Measurements from ENCODE around the gene MAP3K12.

MAP3K12 gene

DNA sequence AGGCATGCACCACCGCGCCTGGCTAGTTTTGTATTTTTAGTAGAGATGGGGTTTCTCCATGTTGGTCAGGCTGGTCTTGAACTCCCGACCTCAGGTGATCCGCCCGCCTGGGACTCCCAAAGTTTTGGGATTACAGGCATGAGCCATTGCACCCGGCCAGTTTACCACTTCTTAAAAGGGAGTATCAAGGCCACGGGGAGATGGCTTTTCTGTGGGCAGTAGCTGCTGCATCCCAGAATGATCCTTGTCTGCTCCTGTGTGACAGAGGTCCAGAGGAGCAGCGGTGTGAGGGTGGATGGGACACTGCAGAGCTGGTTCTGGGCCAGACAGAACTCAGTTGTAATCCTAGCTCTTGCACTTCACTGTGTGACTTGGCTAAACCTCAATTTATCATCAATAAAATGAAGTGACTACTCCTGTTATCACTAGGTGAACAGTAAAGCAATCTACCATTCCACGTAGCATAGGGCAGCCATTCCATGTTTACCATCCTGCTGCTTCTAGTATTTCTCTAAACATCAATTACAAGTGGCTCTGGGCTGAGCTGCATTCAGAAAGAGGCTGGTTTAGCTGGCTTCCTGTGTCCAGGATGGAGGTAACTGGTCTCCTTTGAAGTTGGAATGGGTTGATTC, 11.0 kb upstream of the MAP3K12 start:
- DNase-seq (ENCODE audit: low read depth in 3 of 3, low spot score in 1 of 3): no peak

DNA sequence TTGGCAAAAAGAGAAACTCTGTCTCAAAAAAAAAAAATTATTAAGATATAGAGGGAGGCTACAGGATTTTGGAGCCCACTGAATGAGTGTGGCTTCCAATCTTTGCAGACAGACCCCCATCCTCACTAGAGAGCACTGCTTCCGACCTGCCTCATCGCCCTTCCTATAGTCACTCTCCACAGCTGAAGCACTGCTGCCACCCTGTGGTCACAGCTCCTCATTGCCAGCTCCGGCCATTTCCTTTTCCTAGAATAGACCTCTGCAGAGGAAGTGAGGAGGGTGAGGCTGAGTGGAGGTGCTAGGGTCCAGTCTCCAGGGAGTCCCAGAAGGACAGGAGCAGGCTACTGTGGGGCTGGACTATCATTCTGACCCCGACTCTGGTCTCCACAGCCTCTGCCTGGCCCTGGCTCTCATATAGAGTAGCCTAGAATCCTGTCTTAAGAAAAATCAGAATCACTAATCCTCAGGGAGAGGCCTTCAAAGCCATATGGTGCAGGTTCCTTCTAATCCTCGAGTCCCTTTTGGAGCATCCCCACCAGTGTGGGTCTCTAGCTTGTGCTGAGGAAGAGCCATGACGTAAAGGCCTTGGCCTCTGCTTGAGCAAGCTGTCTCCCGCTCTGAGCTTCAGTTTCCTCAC, 9.4 kb upstream of the MAP3K12 start:
- peak; percentile 58 to 75 (median 64) for DNase-seq (ENCODE audit: low read depth in 3 of 3, low spot score in 1 of 3)

DNA sequence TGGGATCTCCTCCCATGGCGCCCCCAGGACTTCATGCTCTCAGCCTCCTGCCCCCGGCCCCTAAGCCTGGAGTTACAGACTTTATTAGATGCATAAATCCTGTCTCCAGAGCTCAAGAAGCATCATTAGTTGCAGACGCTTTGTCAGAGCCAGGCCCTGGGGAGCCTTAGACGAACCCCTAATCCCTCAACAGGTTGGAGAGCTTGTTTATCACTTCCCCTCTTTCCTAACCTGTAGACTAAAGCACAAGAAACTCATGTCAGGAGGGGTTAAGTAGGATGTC, 8.3 kb upstream of the MAP3K12 start:
- no peak for DNase-seq (ENCODE audit: low read depth in 3 of 3, low spot score in 1 of 3)

DNA sequence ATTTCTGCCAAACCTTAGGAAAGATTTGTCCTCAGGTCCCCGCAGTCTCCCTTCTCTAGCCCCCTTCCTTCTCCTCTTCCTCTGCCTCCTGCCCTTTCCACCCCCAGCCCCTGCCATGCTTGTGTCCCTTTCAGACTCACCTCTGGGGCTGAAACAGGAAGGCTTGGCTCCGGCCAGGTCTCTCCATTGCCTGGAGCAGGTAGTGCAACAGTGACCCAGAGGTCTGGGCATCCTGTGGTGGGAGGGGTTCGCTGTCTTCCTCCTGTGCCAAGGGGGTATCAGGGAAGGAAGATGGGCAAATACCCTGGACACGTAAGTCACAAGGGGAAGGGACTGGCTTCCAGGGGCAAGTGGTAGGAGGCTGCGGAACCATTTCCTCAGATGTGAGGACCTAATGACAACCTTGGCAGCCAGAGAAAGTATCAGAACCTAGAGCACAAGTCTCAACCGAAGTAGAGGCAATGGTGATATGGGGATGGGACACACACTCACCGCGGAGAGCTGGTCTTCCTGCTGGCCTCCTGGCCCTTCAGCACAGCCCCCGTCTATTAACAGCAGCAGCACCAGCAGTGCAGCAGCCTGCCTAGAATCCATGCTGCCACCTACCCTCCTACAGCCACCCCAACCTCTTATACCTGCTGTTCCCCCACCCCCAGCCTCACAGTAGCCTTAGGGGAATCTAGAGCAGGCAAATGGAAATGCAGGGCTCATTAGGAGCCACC, 7.8 kb upstream of the MAP3K12 start, which contains the start of gene NPFF:
NPFF (minus strand) TSS at position 604 of the 722 bp plus-strand sequence; CDS start at position 594, 10 bp downstream.
- no peak for DNase-seq (ENCODE audit: low read depth in 3 of 3, low spot score in 1 of 3)

DNA sequence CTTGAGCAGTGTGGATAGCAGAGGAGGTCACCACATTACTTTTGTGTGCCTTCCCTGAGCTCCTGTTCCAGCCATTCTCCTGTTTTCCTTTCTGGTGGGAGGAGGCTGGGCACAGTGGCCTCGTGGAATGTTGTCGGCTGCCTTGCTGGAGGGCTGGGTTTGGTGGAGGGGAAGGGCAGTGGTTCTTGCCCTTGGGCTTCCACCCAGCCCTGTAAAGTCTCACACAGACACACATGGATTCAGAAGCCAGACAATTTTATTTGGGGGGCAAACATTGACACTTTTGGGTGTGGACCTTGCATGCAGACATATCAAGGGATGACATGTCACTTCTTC, 7.2 kb upstream of the MAP3K12 start:
- DNase-seq (ENCODE audit: low read depth in 3 of 3, low spot score in 1 of 3): no peak

DNA sequence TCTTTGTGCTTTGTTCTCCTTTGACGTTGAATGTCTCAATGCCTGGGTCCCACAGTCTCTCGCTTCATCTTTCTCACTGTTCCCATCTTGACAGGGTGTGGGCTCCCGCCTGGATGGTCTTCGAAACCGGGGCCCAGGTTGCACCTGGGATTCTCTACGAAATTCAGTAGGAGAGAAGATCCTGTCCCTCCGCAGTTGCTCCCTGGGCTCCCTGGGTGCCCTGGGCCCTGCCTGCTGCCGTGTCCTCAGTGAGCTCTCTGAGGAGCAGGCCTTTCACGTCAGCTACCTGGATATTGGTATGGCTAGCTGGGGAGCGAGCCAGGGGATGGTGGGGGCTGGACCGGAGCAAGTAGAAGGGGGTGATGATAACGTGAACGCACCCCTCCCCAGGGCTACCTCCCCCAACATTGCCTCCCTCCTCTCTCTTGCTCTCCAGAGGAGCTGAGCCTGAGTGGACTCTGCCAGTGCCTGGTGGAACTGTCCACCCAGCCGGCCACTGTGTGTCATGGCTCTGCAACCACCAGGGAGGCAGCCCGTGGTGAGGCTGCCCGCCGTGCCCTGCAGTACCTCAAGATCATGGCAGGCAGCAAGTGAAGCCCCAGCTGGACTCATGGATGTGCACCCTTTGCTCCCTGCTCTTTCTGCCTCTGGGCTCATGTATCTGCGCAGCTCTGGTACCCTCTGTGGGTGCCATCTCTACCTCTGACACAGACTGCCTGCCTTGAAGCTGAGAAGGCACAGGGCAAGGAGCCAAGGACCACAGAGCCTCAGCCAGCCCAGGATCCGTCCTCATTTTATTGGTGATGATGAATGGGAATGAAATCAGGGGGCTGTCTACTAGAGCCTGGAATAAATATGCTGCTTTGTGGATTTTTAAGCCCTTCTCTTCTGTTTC, 6.5 kb upstream of the MAP3K12 start:
- no peak for DNase-seq (ENCODE audit: low read depth in 3 of 3, low spot score in 1 of 3)

DNA sequence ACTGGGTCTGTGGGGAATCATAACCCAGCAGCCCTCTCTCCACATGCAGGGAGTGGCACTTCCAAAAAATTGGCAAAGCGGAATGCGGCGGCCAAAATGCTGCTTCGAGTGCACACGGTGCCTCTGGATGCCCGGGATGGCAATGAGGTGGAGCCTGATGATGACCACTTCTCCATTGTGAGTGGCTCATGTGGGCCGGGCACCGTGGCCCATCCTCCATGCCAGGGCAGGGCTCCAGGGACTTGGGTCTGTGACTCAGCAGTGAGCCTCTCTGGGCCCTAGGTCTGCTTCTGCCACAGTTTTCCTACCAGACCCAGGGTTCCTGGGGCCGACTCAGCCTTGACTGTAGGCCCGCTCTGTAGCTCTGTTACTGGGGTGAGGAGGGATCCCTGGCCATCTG, 5.8 kb upstream of the MAP3K12 start:
- no peak for DNase-seq (ENCODE audit: low read depth in 3 of 3, low spot score in 1 of 3)

DNA sequence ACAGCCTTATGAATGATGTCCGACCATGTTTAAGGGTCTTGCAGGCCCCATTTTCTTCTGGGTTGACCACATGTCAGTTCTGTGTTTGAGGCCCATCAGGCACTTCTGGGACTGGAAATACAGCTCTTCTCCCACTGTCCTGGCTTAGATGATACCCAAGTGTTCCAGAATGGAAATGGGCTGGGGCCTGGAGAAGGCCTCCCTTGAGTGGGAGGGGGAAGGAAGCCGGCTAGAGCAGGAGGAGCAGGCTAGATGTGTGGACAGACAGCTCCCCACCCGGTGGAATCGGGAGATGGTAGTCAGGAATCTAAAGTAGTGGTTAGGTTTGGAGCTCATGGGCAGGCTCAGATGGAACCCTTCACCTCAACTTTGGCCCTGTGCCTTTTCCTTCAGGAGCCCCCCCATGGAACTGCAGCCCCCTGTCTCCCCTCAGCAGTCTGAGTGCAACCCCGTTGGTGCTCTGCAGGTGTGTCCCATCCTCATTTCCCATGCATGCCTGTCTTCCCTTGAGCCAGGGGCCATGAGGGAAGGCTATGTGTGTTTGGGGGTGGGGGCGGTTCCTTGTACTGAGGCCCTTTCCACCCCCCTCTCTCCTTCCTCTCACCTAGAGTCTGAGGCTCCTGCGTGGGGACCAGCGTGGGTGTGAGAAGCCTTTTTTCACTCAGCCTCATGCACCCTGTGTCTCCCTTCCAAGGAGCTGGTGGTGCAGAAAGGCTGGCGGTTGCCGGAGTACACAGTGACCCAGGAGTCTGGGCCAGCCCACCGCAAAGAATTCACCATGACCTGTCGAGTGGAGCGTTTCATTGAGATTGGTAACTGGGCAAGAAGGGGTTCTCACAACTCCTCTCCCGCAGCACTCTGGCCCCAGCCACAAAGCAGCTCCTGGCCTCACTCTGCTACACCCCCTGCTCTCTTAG, 5.0 kb upstream of the MAP3K12 start:
- DNase-seq (ENCODE audit: low read depth in 3 of 3, low spot score in 1 of 3): no peak

DNA sequence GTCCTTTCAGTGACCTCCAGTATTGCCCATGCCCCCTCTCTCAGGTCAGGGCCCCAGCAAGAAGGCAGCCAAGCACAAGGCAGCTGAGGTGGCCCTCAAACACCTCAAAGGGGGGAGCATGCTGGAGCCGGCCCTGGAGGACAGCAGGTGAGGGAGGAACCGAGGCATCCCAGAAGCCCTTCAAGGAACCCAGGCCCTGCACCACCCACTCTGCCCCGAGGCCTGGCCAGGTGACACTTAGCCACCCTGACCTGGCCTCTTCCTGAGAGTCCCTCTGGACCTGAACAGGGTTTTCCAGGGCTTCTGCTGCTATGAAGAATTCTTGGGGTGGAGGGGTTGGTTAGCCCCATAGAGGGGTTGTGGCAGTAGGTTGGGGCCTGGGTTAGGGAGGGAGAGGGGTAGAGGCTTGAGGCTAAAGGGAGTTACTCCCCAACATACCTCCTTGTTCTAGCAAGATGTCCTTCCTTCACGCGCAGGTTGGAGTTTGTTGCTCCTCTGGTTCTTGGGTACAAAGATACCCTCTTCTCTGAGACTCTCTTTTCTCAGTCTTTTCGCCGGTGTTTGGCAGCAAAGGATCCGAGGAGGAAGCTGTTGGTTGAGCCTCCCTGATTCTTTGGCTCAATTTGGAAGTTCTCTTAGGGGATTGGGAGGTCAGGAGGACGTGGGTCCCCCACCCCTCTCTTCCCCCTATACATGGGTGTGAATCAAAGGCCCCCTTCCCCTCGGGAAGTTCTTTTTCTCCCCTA, 3.9 kb upstream of the MAP3K12 start:
- DNase-seq (ENCODE audit: low read depth in 3 of 3, low spot score in 1 of 3): no peak

DNA sequence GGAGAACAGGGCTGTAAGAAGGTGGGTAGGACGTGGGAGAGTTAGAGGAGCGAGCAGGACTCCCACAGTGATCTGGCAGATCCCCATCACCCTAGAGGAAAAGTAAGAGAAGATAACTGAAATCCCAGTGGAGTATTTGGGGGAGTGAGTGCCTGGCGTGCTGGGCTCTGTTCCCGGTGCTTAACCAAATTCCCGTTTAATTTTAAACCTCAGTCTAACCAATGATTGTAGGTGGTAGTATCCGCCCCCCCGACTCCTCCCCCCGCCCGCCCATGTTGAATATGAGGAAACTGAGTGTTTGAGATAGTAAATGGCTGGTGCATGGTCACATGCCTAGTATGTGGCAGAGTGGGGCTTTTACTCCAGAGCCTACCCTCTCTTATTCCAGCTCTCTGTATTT, 3.1 kb upstream of the MAP3K12 start:
- no peak for DNase-seq (ENCODE audit: low read depth in 3 of 3, low spot score in 1 of 3)

DNA sequence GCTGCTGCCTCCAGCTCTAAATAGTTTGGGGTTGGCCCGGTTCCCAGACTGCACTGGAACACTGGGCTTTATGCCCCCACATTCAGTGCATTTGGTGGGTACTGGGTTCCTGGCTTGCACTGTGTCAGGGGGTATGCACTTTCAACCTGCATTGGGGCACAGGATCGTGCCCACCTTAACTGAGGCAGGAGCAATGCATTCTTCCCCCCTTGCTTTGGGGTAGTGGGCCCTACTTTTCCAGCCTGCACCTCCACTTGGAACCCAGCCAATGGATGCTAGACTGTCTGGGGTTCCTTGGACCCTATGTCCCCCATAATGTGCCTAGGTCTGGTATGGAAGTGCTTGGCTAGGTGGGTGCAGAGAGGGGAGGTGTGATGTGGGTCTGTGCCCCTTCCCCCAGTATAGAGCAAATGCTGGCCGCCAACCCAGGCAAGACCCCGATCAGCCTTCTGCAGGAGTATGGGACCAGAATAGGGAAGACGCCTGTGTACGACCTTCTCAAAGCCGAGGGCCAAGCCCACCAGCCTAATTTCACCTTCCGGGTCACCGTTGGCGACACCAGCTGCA, 2.4 kb upstream of the MAP3K12 start:
- no peak for DNase-seq (ENCODE audit: low read depth in 3 of 3, low spot score in 1 of 3)

DNA sequence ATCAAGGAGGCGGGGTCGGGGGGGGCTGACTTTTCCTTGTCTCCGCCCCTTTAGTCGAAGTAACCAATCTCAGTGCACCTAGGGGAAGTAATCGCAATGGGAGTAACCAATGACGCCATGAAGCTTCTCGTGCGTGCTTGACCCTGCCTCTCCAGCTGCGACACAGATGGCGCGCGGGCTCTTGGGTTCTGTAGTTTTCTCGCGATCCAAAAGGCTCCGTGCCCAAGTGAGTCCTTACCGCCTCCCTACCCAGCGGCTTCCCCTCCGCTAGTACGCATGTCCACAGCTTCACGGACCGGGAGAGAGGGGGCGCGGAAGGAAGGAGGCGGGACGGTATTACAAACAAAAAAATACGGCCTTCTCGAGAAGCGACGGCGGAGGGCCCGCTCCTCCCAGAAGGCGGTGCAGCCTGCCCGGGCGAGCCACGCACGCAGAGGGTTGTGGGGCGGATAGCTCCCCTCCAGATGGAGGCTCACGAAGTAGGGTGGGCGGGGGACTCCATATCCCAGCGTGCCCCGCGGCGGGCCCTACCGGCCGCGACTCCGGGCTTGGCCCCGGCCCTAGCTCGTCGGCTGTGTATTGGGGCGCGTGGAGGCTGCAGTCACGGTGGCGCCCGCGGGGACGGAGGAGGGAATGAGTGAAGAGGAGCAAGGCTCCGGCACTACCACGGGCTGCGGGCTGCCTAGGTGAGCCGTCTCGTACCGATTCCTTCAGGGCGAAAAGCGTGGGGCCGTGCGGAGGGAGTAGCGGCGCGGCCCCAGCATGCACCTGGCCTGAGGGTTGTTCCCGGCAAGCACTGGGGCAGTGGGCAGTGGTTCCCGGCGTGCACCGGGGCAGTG, 1.7 kb upstream of the MAP3K12 start, which contains the start of gene TARBP2:
TARBP2 (plus strand) TSS at position 508 of the 839 bp plus-strand sequence; CDS start at position 634, 126 bp downstream.
- peak; percentile 92 to 96 (median 95) for DNase-seq (ENCODE audit: low read depth in 3 of 3, low spot score in 1 of 3)

DNA sequence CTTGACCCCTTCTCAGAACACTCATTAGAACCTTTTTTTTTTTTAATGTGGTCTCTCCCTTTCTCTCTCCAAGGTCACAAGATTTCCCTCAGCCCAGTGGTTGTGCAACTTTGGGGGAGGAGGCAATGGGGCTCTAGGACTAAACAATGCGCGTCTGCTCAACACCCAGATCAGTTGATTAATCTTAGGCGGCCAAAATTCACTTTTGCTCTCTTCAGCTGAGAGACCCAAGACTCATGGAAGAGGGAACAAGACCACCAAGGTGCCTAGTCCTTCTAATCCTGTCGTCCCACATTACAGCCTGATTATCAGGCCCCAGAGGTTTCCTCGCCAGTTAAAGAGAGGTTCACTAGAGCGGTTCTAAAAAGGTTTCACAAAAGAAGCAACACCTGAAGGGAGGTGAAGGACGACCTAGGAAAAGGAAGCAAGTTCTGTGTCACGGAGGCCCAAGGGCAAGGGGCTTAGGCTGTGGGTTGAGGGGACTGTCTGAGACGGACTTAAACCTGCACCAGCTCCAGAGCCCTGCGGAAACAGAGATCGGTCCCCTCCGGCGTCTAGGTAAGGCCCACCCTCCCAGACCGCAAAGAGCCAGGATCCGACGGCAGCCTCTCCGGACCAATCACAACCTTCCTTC, 1.0 kb upstream of the MAP3K12 start:
- no peak for DNase-seq (ENCODE audit: low read depth in 3 of 3, low spot score in 1 of 3)

DNA sequence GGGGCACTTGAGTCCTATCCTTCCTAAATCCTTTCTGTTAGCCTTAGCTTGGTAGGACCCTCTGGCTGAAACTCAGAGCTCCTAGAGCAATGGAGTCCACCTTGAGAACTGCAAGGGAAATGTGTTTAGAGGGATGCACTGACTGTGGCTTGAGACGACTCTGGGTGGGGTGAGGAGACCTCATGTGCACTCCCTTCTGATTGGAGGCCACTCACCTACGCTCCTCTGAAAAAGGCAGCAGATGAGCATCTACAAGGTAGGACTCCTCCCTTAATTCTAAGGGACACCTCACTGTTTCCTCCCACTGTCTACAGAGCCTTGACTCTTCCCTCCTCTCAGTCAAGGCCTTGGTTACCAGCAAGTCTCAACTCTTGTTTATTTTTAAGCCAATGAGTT, 1.0 kb downstream of the MAP3K12 start:
- no peak for DNase-seq (ENCODE audit: low read depth in 3 of 3, low spot score in 1 of 3)

DNA sequence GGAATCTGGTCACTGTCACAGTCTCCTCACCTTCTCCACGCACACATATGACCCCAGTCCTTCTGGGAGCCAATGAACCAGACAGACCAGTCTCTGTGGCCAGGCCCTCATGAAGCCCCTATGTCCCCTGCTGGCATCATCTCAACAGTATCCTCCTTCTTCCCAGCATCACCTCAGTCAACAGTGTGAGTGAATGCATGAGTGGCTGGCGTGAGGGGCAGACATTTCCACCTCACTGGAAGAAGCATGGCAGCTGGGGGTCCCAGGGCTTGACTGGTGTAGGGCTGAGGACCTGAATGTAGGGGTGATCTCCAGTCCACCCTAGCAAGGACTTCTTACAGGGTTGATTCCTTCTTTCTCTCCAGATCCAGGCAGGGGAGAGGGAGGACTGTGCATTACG, 1.8 kb downstream of the MAP3K12 start:
- DNase-seq (ENCODE audit: low read depth in 3 of 3, low spot score in 1 of 3): no peak

DNA sequence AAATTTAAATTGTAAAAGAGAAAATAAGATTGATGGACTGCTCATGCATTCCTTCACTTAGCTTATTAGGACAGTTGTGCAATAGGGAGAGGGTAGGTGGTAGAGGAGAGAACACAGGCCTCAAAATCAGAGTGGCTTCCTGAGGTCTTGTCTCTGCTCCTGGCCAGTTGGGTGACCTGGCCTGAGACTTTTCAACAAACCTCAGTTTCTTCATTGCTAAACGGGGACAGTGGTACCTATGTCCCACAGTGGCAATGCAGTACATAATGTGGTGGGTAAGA, 2.6 kb downstream of the MAP3K12 start:
- DNase-seq (ENCODE audit: low read depth in 3 of 3, low spot score in 1 of 3): no peak

DNA sequence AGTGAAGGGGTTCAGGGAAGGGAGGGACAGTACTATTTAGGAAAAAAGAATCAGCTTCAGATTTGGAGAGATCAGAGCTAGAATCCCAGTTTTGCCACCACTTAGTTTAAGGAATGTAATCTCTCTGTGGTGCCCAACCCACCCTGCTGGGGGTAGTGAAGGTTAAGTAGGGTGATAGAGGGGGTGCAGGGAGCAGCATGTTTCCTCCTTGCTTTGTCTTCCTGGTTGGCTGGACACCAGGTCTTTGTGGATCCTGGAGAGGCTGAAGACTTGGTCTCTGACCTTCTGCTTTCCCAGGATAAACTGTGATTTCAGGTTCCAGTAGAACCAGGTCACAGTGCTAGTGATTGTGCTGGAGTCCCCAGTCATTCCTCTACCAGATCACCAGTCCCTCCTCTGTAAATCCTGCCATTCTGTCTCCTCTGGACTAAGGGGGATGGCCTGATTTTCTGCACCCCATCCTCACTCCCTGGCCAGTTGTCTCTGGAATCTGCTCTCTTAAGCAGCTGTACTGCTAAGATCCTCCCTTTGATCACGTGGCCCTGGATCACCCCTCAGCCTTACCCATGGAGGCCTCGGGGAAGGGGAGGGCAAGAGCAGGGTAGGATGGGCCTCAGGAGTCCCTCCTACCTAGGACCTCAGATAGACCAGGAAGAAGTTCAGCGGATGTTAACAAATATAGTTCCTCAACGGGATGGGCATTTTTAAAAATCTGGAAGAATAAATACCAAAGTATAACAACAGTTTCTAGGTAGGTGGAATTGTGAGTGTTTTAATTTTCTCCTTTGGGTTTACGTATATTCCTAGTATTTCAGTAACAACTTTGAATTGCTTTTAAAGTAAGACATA, 3.1 kb downstream of the MAP3K12 start:
- DNase-seq (ENCODE audit: low read depth in 3 of 3, low spot score in 1 of 3): no peak

All from stimulated activated CD4-positive, alpha-beta T cell treated with anti-CD3 and anti-CD28 coated beads, TNF-alpha, amount 100 ng/mL, for 1 hour (primary cell).